ENCODE results near the gene TSSK6. TPM values are rescaled to one million over a fixed set of nuclear protein-coding genes. Genes with fewer than 3 reads are reported as not detected.

The TSSK6 gene
- total and polyA plus RNA-seq, 2 experiments from 2014 or later, result 0.63 to 4.9 TPM

DNA sequence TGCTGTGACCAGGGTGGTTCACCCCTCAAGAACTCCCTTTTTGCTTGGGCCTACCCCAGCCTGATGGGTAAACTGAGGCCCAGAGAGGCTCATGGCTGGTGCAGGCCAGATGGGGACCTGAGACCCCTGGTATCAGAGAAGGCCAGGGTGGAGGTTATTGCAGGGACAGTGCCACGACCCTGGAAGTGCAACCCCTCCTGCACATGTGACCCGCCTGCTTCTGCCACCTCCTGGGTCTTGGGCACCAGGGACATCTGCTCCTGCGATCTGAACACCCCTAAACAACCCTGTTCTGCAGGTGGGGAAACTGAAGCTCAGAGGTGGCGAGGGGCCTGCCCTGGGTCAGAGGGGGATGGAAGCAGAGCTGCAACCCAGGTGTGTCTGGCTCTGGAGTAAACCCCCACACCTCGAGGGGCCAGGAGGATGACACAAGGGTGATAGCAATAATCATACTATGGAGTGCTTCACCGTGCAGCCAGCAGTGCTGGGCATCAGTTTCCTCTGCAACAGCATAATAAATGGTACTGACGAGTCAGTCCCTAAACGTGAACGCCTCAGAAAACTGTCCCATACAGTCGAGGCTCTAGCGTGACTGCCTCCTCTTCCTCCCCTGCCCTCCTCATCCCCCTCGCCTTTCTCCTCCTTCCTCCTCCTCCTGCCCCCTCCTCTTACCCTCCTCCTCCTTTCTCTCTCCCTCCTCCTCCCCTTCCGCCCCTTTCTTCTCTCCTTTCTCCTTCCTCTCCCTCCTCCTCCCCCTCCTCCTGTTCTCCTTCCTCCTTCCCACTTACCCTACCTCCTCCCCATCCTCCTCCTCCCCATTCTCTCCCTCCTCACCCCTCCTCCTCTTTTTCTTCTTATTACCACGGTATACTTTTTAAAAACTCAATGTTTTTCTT is 17.7 kb upstream of the TSSK6 start:
- Histone ChIP-seq H3F3A (replicated peaks; ENCODE audit: low read depth) (peaks cover 32% of the 10 kb centered on the region), H3K27me3 (ENCODE audit: insufficient read depth) (peaks cover 8% of the 10 kb centered on the region), H3K4me1 (ENCODE audit: insufficient read depth) (no peaks in the 10 kb centered on the region; the same call in 1 of the 2 replicates), H4K20me1 (replicated peaks; ENCODE audit: insufficient read depth) (no peaks in the 10 kb centered on the region), H3K36me3 (ENCODE audit: insufficient read depth) (no peaks in the 10 kb centered on the region), H3K27ac (ENCODE audit: low read depth) (no peak overlapping the region), H3K4me3 (no peak overlapping the region), H3K9me2 (ENCODE audit: insufficient read depth) (no peaks in the 10 kb centered on the region), H3K79me2 (replicated peaks; ENCODE audit: insufficient read depth) (no peaks in the 10 kb centered on the region), H2AFZ (no peak overlapping the region), H3K4me2 (0 out of 2 replicates have a peak overlapping the region, but pooled peaks have one; percentile 51)
- H3K27ac Mint-ChIP-seq, result no peak overlapping the region
- peaks cover 32% of the 10 kb centered on the region for H3K4me1 Mint-ChIP-seq
- H3K36me3 Mint-ChIP-seq (ENCODE audit: low read depth), result peaks cover 18% of the 10 kb centered on the region
- no peak overlapping the region; the same call in 2 of the 3 replicates for H3K4me3 Mint-ChIP-seq
- DNase-seq (ENCODE audit: low spot score) (peak; percentile 11), ATAC-seq (no peak)
- H3K27me3 Mint-ChIP-seq (ENCODE audit: insufficient read depth, low read depth, poor library complexity), result peaks cover 25% of the 10 kb centered on the region
- no peaks in the 10 kb centered on the region for H3K9me3 Mint-ChIP-seq
- TF ChIP-seq EZH2phosphoT487 (IDR thresholded peaks at IDR 0.05; ENCODE audit: unreplicated experiment) (no peak), STAT1 (IDR thresholded peaks at IDR 0.05; ENCODE audit: unreplicated experiment) (no peak), NANOG (IDR thresholded peaks at IDR 0.05; ENCODE audit: borderline replicate concordance) (no peak), ZNF331 (CRISPR knock-in tag; IDR thresholded peaks at IDR 0.05; ENCODE audit: low read depth) (no peak), ZNF114 (CRISPR knock-in tag; IDR thresholded peaks at IDR 0.05) (no peak), JUNB (IDR thresholded peaks at IDR 0.05; ENCODE audit: unreplicated experiment) (no peak)
- TF ChIP-seq, protein P1, sequence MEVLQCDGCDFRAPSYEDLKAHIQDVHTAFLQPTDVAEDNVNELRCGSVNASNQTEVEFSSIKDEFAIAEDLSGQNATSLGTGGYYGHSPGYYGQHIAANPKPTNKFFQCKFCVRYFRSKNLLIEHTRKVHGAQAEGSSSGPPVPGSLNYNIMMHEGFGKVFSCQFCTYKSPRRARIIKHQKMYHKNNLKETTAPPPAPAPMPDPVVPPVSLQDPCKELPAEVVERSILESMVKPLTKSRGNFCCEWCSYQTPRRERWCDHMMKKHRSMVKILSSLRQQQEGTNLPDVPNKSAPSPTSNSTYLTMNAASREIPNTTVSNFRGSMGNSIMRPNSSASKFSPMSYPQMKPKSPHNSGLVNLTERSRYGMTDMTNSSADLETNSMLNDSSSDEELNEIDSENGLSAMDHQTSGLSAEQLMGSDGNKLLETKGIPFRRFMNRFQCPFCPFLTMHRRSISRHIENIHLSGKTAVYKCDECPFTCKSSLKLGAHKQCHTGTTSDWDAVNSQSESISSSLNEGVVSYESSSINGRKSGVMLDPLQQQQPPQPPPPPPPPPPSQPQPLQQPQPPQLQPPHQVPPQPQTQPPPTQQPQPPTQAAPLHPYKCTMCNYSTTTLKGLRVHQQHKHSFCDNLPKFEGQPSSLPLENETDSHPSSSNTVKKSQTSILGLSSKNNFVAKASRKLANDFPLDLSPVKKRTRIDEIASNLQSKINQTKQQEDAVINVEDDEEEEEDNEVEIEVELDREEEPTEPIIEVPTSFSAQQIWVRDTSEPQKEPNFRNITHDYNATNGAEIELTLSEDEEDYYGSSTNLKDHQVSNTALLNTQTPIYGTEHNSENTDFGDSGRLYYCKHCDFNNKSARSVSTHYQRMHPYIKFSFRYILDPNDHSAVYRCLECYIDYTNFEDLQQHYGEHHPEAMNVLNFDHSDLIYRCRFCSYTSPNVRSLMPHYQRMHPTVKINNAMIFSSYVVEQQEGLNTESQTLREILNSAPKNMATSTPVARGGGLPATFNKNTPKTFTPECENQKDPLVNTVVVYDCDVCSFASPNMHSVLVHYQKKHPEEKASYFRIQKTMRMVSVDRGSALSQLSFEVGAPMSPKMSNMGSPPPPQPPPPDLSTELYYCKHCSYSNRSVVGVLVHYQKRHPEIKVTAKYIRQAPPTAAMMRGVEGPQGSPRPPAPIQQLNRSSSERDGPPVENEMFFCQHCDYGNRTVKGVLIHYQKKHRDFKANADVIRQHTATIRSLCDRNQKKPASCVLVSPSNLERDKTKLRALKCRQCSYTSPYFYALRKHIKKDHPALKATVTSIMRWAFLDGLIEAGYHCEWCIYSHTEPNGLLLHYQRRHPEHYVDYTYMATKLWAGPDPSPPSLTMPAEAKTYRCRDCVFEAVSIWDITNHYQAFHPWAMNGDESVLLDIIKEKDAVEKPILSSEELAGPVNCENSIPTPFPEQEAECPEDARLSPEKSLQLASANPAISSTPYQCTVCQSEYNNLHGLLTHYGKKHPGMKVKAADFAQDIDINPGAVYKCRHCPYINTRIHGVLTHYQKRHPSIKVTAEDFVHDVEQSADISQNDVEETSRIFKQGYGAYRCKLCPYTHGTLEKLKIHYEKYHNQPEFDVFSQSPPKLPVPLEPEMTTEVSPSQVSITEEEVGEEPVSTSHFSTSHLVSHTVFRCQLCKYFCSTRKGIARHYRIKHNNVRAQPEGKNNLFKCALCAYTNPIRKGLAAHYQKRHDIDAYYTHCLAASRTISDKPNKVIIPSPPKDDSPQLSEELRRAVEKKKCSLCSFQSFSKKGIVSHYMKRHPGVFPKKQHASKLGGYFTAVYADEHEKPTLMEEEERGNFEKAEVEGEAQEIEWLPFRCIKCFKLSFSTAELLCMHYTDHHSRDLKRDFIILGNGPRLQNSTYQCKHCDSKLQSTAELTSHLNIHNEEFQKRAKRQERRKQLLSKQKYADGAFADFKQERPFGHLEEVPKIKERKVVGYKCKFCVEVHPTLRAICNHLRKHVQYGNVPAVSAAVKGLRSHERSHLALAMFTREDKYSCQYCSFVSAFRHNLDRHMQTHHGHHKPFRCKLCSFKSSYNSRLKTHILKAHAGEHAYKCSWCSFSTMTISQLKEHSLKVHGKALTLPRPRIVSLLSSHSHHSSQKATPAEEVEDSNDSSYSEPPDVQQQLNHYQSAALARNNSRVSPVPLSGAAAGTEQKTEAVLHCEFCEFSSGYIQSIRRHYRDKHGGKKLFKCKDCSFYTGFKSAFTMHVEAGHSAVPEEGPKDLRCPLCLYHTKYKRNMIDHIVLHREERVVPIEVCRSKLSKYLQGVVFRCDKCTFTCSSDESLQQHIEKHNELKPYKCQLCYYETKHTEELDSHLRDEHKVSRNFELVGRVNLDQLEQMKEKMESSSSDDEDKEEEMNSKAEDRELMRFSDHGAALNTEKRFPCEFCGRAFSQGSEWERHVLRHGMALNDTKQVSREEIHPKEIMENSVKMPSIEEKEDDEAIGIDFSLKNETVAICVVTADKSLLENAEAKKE (CRISPR knock-in tag; IDR thresholded peaks at IDR 0.05), result no peak
- TF ChIP-seq, protein P2, sequence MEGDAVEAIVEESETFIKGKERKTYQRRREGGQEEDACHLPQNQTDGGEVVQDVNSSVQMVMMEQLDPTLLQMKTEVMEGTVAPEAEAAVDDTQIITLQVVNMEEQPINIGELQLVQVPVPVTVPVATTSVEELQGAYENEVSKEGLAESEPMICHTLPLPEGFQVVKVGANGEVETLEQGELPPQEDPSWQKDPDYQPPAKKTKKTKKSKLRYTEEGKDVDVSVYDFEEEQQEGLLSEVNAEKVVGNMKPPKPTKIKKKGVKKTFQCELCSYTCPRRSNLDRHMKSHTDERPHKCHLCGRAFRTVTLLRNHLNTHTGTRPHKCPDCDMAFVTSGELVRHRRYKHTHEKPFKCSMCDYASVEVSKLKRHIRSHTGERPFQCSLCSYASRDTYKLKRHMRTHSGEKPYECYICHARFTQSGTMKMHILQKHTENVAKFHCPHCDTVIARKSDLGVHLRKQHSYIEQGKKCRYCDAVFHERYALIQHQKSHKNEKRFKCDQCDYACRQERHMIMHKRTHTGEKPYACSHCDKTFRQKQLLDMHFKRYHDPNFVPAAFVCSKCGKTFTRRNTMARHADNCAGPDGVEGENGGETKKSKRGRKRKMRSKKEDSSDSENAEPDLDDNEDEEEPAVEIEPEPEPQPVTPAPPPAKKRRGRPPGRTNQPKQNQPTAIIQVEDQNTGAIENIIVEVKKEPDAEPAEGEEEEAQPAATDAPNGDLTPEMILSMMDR (conservative IDR thresholded peaks at IDR 0.05; ENCODE audit: low read depth in 2 of 2), result no peak
- TF ChIP-seq, protein P3, sequence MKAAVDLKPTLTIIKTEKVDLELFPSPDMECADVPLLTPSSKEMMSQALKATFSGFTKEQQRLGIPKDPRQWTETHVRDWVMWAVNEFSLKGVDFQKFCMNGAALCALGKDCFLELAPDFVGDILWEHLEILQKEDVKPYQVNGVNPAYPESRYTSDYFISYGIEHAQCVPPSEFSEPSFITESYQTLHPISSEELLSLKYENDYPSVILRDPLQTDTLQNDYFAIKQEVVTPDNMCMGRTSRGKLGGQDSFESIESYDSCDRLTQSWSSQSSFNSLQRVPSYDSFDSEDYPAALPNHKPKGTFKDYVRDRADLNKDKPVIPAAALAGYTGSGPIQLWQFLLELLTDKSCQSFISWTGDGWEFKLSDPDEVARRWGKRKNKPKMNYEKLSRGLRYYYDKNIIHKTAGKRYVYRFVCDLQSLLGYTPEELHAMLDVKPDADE (IDR thresholded peaks at IDR 0.05), result no peak
- TF ChIP-seq, protein P4, sequence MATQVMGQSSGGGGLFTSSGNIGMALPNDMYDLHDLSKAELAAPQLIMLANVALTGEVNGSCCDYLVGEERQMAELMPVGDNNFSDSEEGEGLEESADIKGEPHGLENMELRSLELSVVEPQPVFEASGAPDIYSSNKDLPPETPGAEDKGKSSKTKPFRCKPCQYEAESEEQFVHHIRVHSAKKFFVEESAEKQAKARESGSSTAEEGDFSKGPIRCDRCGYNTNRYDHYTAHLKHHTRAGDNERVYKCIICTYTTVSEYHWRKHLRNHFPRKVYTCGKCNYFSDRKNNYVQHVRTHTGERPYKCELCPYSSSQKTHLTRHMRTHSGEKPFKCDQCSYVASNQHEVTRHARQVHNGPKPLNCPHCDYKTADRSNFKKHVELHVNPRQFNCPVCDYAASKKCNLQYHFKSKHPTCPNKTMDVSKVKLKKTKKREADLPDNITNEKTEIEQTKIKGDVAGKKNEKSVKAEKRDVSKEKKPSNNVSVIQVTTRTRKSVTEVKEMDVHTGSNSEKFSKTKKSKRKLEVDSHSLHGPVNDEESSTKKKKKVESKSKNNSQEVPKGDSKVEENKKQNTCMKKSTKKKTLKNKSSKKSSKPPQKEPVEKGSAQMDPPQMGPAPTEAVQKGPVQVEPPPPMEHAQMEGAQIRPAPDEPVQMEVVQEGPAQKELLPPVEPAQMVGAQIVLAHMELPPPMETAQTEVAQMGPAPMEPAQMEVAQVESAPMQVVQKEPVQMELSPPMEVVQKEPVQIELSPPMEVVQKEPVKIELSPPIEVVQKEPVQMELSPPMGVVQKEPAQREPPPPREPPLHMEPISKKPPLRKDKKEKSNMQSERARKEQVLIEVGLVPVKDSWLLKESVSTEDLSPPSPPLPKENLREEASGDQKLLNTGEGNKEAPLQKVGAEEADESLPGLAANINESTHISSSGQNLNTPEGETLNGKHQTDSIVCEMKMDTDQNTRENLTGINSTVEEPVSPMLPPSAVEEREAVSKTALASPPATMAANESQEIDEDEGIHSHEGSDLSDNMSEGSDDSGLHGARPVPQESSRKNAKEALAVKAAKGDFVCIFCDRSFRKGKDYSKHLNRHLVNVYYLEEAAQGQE (IDR thresholded peaks at IDR 0.05; ENCODE audit: unreplicated experiment), result no peak

All from GM23338 (cell line).